Measurements from ENCODE around the gene AMELX.

Gene AMELX

DNA sequence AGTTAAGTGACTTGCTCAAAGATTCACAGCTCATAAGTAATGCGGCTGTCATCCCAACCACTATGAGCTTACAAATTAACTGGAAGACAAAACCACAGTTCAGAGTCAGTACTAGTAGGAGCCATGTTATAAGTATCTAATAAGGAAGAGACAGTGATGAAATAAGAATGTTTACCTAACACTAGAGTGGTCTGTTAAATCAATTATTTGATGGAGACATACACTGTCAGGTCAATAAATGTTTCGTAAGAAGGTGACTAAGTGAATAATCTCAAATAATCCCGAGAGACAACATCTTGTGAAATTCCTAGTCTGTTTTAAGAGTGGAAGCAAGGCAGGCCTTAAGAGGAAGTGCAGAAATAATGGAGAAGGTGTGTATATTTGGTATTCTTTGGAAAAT, 25.8 kb upstream of the AMELX start:
- Histone ChIP-seq H3K9ac (ENCODE audit: low read length in 5 of 5) (no peak overlapping the region), H3K4me1 (ENCODE audit: control insufficient read depth in 5 of 5, insufficient read depth in 5 of 5, low read length in 5 of 5) (peaks cover 0 to 4% (median 0%) of the 10 kb centered on the region in 5 donors), H3K36me3 (ENCODE audit: control insufficient read depth in 5 of 5, insufficient read depth in 5 of 5, low read length in 5 of 5) (no peaks in the 10 kb centered on the region), H3K4me3 (ENCODE audit: low read depth in 1 of 5, low read length in 5 of 5) (no peak overlapping the region), H3K9me3 (ENCODE audit: control insufficient read depth in 5 of 5, low read length in 5 of 5) (no peaks in the 10 kb centered on the region), H3K27ac (ENCODE audit: low read depth, low read length) (no peak overlapping the region), H3K27me3 (ENCODE audit: control insufficient read depth in 5 of 5, insufficient read depth in 4 of 5, low read length in 5 of 5) (peaks cover 3 to 13% (median 7%) of the 10 kb centered on the region in 5 donors)

DNA sequence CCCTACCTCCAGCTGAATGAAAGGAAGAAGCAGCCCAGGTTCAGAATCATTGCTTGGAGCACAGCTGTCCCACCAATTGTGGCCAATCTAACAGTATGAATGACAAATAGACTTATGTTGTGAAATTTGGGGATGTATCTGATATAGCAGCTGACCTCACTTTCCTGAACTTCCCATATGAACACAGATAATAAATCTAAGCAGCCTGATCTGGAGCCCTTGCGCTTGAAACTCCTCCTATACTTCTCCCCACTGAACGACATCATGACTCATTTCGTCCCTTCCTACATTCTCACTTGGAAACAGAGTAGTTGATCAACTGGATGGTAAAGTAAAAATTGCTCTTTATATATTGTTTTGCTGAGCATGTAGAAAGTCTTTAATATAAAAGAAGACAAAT, 24.2 kb upstream of the AMELX start:
- H3K4me3 ChIP-seq (ENCODE audit: low read depth in 1 of 5, low read length in 5 of 5), result no peak overlapping the region
- H3K27me3 ChIP-seq (ENCODE audit: control insufficient read depth in 5 of 5, insufficient read depth in 4 of 5, low read length in 5 of 5), result peaks cover 3 to 16% (median 7%) of the 10 kb centered on the region in 5 donors
- no peak overlapping the region for H3K9ac ChIP-seq (ENCODE audit: low read length in 5 of 5)
- H3K27ac ChIP-seq (ENCODE audit: low read depth, low read length), result no peak overlapping the region
- peaks cover 0 to 4% (median 0%) of the 10 kb centered on the region in 5 donors for H3K4me1 ChIP-seq (ENCODE audit: control insufficient read depth in 5 of 5, insufficient read depth in 5 of 5, low read length in 5 of 5)
- no peaks in the 10 kb centered on the region for H3K9me3 ChIP-seq (ENCODE audit: control insufficient read depth in 5 of 5, low read length in 5 of 5)
- H3K36me3 ChIP-seq (ENCODE audit: control insufficient read depth in 5 of 5, insufficient read depth in 5 of 5, low read length in 5 of 5), result no peaks in the 10 kb centered on the region

DNA sequence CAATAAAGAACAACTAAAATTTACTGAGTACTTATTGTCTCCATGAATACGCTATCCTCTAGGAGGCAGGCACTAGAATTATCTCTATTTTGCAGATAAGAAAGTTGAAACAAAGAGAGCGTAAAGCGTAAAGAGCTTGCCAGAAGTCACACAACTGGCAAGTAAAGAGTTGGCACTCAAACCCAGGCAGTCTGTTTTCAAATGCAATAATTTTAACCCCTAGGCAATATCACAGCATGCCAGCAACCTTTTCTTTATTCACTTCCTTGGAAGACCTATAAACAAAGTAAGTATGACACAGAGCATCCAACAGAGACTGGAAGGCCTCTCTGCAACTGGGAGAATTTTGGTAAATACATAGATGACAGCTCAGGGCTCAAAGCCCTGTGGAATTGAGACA, 23.2 kb upstream of the AMELX start:
- Histone ChIP-seq H3K27me3 (ENCODE audit: control insufficient read depth in 5 of 5, insufficient read depth in 4 of 5, low read length in 5 of 5) (peaks cover 3 to 16% (median 7%) of the 10 kb centered on the region in 5 donors), H3K27ac (ENCODE audit: low read depth, low read length) (no peak overlapping the region), H3K9ac (ENCODE audit: low read length in 5 of 5) (no peak overlapping the region), H3K36me3 (ENCODE audit: control insufficient read depth in 5 of 5, insufficient read depth in 5 of 5, low read length in 5 of 5) (no peaks in the 10 kb centered on the region), H3K9me3 (ENCODE audit: control insufficient read depth in 5 of 5, low read length in 5 of 5) (no peaks in the 10 kb centered on the region), H3K4me1 (ENCODE audit: control insufficient read depth in 5 of 5, insufficient read depth in 5 of 5, low read length in 5 of 5) (peaks cover 0 to 4% (median 0%) of the 10 kb centered on the region in 5 donors), H3K4me3 (ENCODE audit: low read depth in 1 of 5, low read length in 5 of 5) (no peak overlapping the region)

DNA sequence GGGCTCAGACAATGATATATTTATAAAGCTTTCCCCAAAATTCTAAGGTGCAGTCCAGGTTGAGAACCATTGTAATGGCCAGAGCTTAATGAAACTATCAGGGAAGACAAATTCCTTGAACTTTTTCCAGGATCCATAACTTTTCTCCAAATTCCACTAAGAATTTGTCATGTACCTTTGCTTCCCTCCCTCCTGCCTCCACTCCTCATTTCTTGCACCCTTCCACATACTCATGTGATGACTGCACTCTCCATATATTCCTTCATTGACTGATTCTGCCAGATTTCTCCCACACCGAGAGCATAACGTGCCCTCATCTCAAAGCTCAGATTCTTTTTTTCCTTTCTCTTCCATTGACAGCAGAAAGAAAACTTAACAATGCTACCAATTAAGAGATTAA, 20.9 kb upstream of the AMELX start:
- H3K4me1 ChIP-seq (ENCODE audit: control insufficient read depth in 5 of 5, insufficient read depth in 5 of 5, low read length in 5 of 5), result no peaks in the 10 kb centered on the region
- H3K36me3 ChIP-seq (ENCODE audit: control insufficient read depth in 5 of 5, insufficient read depth in 5 of 5, low read length in 5 of 5), result no peaks in the 10 kb centered on the region
- H3K27ac ChIP-seq (ENCODE audit: low read depth, low read length), result no peak overlapping the region
- H3K9me3 ChIP-seq (ENCODE audit: control insufficient read depth in 5 of 5, low read length in 5 of 5), result no peaks in the 10 kb centered on the region
- H3K27me3 ChIP-seq (ENCODE audit: control insufficient read depth in 5 of 5, insufficient read depth in 4 of 5, low read length in 5 of 5), result peaks cover 3 to 16% (median 11%) of the 10 kb centered on the region in 5 donors
- H3K4me3 ChIP-seq (ENCODE audit: low read depth in 1 of 5, low read length in 5 of 5), result no peak overlapping the region
- no peak overlapping the region for H3K9ac ChIP-seq (ENCODE audit: low read length in 5 of 5)

DNA sequence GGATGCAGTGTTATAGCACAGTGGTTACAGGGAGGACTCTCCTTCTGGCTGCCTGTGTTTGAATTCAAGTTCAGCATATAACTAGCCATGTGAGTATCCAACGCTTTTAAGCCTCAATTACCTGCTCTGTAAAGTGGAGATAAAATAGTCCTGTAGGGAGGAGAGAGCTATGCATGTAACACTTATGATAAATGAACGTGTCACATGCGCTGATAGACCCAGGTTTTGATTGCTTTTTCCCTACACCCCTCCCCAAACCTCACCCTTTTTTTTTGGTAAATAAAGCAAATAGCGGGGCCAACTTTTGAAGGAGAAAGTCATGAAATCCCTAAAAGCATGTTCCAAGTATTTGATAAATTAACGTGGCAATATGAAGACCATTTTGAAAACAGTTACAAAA, 20.4 kb upstream of the AMELX start:
- Histone ChIP-seq H3K9ac (ENCODE audit: low read length in 5 of 5) (no peak overlapping the region), H3K4me3 (ENCODE audit: low read depth in 1 of 5, low read length in 5 of 5) (no peak overlapping the region), H3K27ac (ENCODE audit: low read depth, low read length) (no peak overlapping the region), H3K4me1 (ENCODE audit: control insufficient read depth in 5 of 5, insufficient read depth in 5 of 5, low read length in 5 of 5) (no peaks in the 10 kb centered on the region), H3K9me3 (ENCODE audit: control insufficient read depth in 5 of 5, low read length in 5 of 5) (no peaks in the 10 kb centered on the region), H3K27me3 (ENCODE audit: control insufficient read depth in 5 of 5, insufficient read depth in 4 of 5, low read length in 5 of 5) (peaks cover 3 to 16% (median 11%) of the 10 kb centered on the region in 5 donors), H3K36me3 (ENCODE audit: control insufficient read depth in 5 of 5, insufficient read depth in 5 of 5, low read length in 5 of 5) (no peaks in the 10 kb centered on the region)

DNA sequence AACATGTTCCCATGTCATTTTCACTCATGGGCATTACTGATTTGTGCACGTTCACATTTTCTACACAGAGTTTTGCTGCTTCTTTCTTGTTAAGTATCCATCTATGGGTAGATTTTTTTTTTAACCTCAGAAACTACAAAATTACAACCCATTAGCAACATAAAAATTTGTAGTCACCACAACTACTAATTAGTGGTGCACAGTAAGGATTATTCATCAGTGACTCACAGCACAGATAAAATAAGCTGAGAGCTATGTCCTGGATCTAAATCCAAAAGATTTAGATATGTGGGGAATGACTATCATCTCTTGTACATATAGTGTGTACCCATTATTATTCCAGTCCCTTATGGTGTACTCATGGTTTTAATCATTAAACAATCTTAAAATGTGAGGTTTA, 19.7 kb upstream of the AMELX start:
- no peaks in the 10 kb centered on the region for H3K36me3 ChIP-seq (ENCODE audit: control insufficient read depth in 5 of 5, insufficient read depth in 5 of 5, low read length in 5 of 5)
- H3K4me1 ChIP-seq (ENCODE audit: control insufficient read depth in 5 of 5, insufficient read depth in 5 of 5, low read length in 5 of 5), result no peaks in the 10 kb centered on the region
- peaks cover 3 to 13% (median 11%) of the 10 kb centered on the region in 5 donors for H3K27me3 ChIP-seq (ENCODE audit: control insufficient read depth in 5 of 5, insufficient read depth in 4 of 5, low read length in 5 of 5)
- H3K9me3 ChIP-seq (ENCODE audit: control insufficient read depth in 5 of 5, low read length in 5 of 5), result no peaks in the 10 kb centered on the region
- no peak overlapping the region for H3K9ac ChIP-seq (ENCODE audit: low read length in 5 of 5)
- no peak overlapping the region for H3K27ac ChIP-seq (ENCODE audit: low read depth, low read length)
- H3K4me3 ChIP-seq (ENCODE audit: low read depth in 1 of 5, low read length in 5 of 5), result no peak overlapping the region

DNA sequence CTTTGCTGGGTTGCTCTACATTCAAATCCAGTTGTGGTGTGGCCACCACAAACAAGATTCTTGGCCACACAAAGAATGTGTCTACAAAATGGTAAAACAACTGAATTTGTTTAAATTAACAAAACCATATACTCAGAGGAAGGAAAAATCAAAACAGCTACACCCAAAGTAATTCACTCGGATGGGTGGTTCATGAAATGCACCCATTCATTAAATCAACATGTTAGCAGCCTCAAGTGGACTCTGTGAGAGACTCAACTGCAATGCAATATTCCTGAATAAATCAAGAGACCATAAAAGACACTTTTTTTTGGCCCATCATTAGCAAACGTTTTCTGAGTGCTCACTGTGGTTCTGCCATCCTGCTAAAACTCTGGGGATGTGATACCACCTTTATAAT, 11.2 kb upstream of the AMELX start:
- Histone ChIP-seq H3K9ac (ENCODE audit: low read length in 5 of 5) (no peak overlapping the region), H3K4me3 (ENCODE audit: low read depth in 1 of 5, low read length in 5 of 5) (no peak overlapping the region), H3K4me1 (ENCODE audit: control insufficient read depth in 5 of 5, insufficient read depth in 5 of 5, low read length in 5 of 5) (no peaks in the 10 kb centered on the region), H3K27me3 (ENCODE audit: control insufficient read depth in 5 of 5, insufficient read depth in 4 of 5, low read length in 5 of 5) (peaks cover 0 to 4% (median 0%) of the 10 kb centered on the region in 5 donors), H3K9me3 (ENCODE audit: control insufficient read depth in 5 of 5, low read length in 5 of 5) (peaks cover 0 to 3% (median 0%) of the 10 kb centered on the region in 5 donors), H3K27ac (ENCODE audit: low read depth, low read length) (no peak overlapping the region), H3K36me3 (ENCODE audit: control insufficient read depth in 5 of 5, insufficient read depth in 5 of 5, low read length in 5 of 5) (no peaks in the 10 kb centered on the region)

DNA sequence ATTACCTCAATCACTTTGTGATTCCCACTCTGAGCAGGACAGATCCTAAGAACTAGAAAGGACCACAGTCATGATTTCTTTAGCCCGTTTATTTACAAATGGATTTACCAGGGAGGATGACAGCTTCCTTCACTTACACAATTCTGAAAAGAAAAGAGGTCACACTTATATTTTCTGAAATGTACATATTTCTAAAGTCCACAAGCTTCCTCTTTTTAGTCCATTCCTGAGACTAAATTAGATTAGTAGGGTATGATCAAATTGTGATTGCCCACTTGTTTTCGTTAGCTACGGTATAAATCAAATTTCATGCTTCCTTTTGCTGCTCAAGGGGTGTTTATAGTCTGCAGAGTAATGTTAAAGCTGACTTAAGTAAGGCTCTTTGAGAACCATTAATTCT, 7.6 kb upstream of the AMELX start:
- Histone ChIP-seq H3K27ac (ENCODE audit: low read depth, low read length) (no peak overlapping the region), H3K4me3 (ENCODE audit: low read depth in 1 of 5, low read length in 5 of 5) (no peak overlapping the region), H3K9ac (ENCODE audit: low read length in 5 of 5) (no peak overlapping the region), H3K27me3 (ENCODE audit: control insufficient read depth in 5 of 5, insufficient read depth in 4 of 5, low read length in 5 of 5) (peaks cover 0 to 10% (median 0%) of the 10 kb centered on the region in 5 donors), H3K9me3 (ENCODE audit: control insufficient read depth in 5 of 5, low read length in 5 of 5) (peaks cover 0 to 3% (median 0%) of the 10 kb centered on the region in 5 donors), H3K4me1 (ENCODE audit: control insufficient read depth in 5 of 5, insufficient read depth in 5 of 5, low read length in 5 of 5) (no peaks in the 10 kb centered on the region), H3K36me3 (ENCODE audit: control insufficient read depth in 5 of 5, insufficient read depth in 5 of 5, low read length in 5 of 5) (no peaks in the 10 kb centered on the region)

DNA sequence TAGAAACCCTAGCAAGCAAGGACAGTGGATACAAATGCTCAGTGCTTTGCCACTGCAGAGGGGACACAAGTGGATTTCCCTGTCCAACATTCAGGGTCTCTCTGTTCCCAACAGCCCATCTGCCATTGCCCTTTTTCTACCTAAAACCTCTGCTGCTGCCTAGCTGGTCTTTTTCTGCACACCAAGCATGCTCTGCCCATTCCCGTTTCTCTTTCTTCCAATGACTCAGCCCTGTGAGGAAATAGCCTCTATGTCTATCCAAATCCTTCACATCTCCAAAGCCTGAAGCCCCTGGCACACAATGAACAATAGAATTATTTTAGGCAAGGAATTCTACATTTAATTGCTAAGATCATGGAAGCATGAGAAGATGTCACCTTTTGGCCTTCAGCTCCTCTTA, 5.7 kb upstream of the AMELX start:
- peaks cover 0 to 10% (median 0%) of the 10 kb centered on the region in 5 donors for H3K27me3 ChIP-seq (ENCODE audit: control insufficient read depth in 5 of 5, insufficient read depth in 4 of 5, low read length in 5 of 5)
- no peak overlapping the region for H3K27ac ChIP-seq (ENCODE audit: low read depth, low read length)
- H3K9ac ChIP-seq (ENCODE audit: low read length in 5 of 5), result no peak overlapping the region
- no peaks in the 10 kb centered on the region for H3K36me3 ChIP-seq (ENCODE audit: control insufficient read depth in 5 of 5, insufficient read depth in 5 of 5, low read length in 5 of 5)
- H3K9me3 ChIP-seq (ENCODE audit: control insufficient read depth in 5 of 5, low read length in 5 of 5), result peaks cover 0 to 3% (median 0%) of the 10 kb centered on the region in 5 donors
- H3K4me1 ChIP-seq (ENCODE audit: control insufficient read depth in 5 of 5, insufficient read depth in 5 of 5, low read length in 5 of 5), result no peaks in the 10 kb centered on the region
- no peak overlapping the region for H3K4me3 ChIP-seq (ENCODE audit: low read depth in 1 of 5, low read length in 5 of 5)

DNA sequence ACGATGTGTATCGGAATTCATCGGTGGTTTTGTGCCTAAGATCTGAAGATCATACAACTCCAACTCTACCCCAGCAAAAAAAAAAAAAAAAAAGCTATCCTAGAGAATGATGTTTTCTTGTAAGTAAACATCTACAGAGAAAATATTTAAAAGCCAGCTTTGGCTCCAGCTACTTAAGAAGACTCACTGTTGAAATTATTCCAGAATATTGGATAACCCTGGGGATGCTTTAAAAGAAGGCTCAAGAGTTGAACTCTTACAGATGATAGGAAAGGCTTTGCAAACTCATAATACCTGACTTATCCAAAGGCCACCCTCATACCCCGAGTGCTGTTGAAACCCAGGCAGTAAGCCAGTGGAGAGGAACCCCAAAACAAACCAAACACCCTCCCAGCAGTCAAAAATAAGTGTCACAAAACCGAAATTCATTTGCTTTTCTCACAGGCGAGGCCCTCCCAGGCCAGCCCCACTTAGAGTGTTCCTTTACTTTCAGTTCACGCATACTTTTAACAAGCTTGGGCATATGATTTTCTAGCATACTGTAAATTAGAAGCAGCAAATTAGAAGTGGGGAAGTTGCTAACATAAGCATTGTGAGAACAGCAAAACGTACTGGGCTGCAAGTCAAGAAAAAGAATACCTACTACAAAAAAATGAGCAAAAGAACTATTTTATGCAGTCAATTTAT, 2.7 kb upstream of the AMELX start:
- Histone ChIP-seq H3K9me3 (ENCODE audit: control insufficient read depth in 5 of 5, low read length in 5 of 5) (no peaks in the 10 kb centered on the region), H3K4me1 (ENCODE audit: control insufficient read depth in 5 of 5, insufficient read depth in 5 of 5, low read length in 5 of 5) (no peaks in the 10 kb centered on the region), H3K9ac (ENCODE audit: low read length in 5 of 5) (no peak overlapping the region), H3K27ac (ENCODE audit: low read depth, low read length) (no peak overlapping the region), H3K4me3 (ENCODE audit: low read depth in 1 of 5, low read length in 5 of 5) (no peak overlapping the region), H3K36me3 (ENCODE audit: control insufficient read depth in 5 of 5, insufficient read depth in 5 of 5, low read length in 5 of 5) (no peaks in the 10 kb centered on the region), H3K27me3 (ENCODE audit: control insufficient read depth in 5 of 5, insufficient read depth in 4 of 5, low read length in 5 of 5) (peaks cover 0 to 10% (median 0%) of the 10 kb centered on the region in 5 donors)

Data from subcutaneous abdominal adipose tissue (tissue), 5 donors.